HG02981 (cell line): ENCODE results near the gene DDI2.
"Not testable (repeated sequence)": the region's sequence is repeated elsewhere in the genome, so short reads cannot be mapped to it uniquely, and the experiment has no call there.

ENCODE experiments used
- ATAC-seq: cut with Tn5 transposase; IDR thresholded peaks from one replicate; pipeline ENCODE4 v1.9.1; 2021; ENCODE audit warnings: mild to moderate bottlenecking, moderate library complexity; ENCODE audit not compliant: unreplicated experiment

The DDI2 gene

GRCh38 chr1:15633756-15634420 lies 16.6 kb downstream of the DDI2 start:
- ATAC-seq = no peak

DNA sequence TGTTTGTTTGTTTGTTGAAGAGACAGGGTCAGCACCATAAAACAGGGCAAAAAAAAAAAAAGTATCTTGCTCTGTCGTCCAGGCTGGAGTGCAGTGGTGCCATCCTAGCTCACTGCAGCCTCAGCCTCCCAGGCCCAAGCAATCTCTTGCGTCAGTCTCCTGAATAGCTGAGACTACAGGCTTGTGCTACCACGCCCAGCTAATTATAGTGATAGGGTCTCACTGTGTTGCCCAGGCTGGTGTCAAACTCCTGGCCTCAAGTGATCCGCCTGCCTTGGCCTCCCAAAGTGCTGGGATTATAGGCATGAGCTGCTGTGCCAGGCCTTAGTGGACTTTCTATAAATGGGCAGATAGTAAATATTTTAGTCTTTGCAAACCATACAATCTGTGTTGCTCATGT lies 19.2 kb downstream of the DDI2 start:
- no peak for ATAC-seq

GRCh38 chr1:15637826-15638225 lies 20.6 kb downstream of the DDI2 start:
- no peak for ATAC-seq

- no peak for ATAC-seq
Observed at GRCh38 chr1:15639262-15639661, 22.0 kb downstream of the DDI2 start.

DNA sequence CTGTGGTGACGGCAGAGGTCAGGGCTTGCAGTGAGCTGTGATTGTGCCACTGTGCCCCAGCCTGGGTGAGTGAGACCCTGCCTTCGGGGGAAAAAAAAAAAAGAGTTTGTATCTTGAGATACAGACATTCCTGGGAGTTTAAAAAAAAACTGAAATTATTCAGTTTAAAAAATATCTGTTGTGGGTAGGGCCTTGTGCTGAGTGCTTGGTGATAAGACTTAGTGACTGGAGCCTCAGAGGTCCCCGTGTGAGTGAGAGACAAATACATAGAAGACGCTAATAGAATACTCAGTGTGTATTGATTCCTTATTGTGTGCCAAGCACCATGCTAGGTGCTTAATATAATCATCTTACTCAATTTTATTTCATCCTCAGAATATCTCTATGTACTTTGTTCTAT lies 22.7 kb downstream of the DDI2 start:
- ATAC-seq = no peak

- ATAC-seq = no peak
Observed at GRCh38 chr1:15640667-15641066, 23.4 kb downstream of the DDI2 start.

GRCh38 chr1:15649937-15650336 lies 32.7 kb downstream of the DDI2 start:
- no peak for ATAC-seq

DNA sequence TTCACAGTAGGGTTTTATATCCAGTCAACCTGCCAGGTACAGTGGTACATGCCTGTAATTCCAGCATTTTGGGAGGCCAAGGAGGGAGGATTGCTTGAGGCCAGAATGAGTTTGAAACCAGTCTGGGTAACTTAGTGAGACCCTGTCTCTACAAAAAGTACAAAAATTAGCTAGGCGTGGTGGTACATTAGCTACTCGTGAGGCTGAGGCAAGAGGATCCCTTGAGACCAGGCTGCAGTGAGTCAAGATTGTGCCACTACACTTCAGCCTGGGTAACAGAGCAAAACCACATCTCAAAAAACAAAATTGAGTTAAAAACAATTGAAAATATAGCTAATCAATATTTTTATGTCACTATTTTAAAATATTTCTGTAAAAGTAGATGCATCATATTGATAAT lies 33.2 kb downstream of the DDI2 start:
- no peak for ATAC-seq

DNA sequence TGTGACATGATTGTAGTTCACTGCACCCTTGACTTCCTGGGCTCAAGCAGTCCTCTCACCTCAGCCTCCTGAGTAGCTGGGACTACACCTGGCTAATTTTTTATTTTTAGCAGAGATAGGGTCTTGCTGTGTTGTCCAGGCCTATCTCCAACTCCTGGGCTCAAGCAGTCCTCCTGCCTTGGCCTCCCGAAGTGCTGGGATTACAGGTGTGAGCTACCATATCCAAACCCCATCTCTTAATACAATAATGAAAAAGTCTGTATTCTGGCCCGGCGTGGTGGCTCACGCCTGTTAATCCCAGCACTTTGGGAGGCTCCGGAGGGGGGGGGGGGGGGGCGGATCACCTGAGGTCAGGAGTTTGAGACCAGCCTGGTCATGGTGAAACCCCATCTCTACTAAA lies 34.9 kb downstream of the DDI2 start:
- not testable (repeated sequence) for ATAC-seq

GRCh38 chr1:15654091-15654690 lies 36.9 kb downstream of the DDI2 start:
- no peak for ATAC-seq

GRCh38 chr1:15656464-15656863 lies 39.2 kb downstream of the DDI2 start:
- ATAC-seq = no peak

- ATAC-seq = no peak
Observed at GRCh38 chr1:15657021-15657420, 39.8 kb downstream of the DDI2 start.

GRCh38 chr1:15660151-15660550 lies 42.9 kb downstream of the DDI2 start:
- no peak for ATAC-seq

- no peak for ATAC-seq
Observed at GRCh38 chr1:15662477-15662876, 45.2 kb downstream of the DDI2 start.

GRCh38 chr1:15663925-15664324 lies 46.7 kb downstream of the DDI2 start:
- ATAC-seq = no peak

DNA sequence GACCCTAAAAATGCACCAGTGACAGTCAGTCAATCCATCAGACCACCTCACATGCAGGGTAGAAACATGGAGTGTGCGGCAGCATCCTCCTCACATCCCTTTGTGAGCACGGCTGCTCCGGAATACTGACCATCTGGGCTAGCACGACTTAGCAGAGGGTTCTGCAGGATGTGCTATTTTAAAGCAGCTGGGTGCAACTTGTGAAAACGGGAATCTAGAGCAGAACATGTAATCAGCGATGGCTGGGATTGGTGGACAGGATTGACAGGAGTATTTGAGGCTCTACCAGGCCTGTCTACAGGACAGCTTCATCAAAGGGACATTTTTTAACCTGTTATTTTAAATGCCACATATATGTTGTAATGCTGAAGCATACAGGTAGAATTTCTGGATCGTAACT lies 50.1 kb downstream of the DDI2 start:
- ATAC-seq = no peak

GRCh38 chr1:15668089-15668754 lies 51.0 kb downstream of the DDI2 start:
- no peak for ATAC-seq

DNA sequence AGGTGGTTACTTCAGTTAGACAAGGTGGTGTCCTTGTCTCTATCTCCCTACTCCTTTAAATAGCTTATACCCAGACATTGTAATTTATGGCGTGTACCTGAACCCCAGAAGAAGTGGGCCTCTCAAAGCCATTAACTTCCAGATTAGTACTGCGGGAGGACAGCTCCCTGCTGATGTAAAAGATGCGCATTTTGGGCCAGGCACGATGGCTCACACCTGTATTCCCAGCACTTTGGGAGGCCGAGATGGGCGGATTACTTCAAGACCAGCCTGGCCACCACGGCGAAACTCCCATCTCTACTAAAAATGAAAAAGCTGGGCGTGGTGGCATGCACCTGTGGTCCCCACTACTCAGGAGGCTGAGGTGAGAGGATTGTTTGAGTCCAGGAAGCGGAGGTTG lies 51.8 kb downstream of the DDI2 start:
- ATAC-seq = no peak

- no peak for ATAC-seq
Observed at GRCh38 chr1:15669864-15670263, 52.6 kb downstream of the DDI2 start.

- no peak for ATAC-seq
Observed at GRCh38 chr1:15671430-15671829, 54.2 kb downstream of the DDI2 start.

GRCh38 chr1:15674386-15675159 lies 57.3 kb downstream of the DDI2 start:
- no peak for ATAC-seq

GRCh38 chr1:15676010-15676409 lies 58.8 kb downstream of the DDI2 start:
- ATAC-seq = no peak
